GM12874 (cell line): Measurements from ENCODE around the gene IDH3A.

Experiments
- TF ChIP-seq, protein P1 (sequence below): IDR thresholded peaks from 2 replicates; pipeline ENCODE4 v1.5.1; 2011; ENCODE audit warnings: low read depth, mild to moderate bottlenecking, control low read depth, low read length, moderate library complexity; ENCODE audit not compliant: insufficient read depth

Gene IDH3A

GRCh38 chr15:78156653-78157052 lies 7.5 kb downstream of the IDH3A start:
- TF ChIP-seq, protein P1, sequence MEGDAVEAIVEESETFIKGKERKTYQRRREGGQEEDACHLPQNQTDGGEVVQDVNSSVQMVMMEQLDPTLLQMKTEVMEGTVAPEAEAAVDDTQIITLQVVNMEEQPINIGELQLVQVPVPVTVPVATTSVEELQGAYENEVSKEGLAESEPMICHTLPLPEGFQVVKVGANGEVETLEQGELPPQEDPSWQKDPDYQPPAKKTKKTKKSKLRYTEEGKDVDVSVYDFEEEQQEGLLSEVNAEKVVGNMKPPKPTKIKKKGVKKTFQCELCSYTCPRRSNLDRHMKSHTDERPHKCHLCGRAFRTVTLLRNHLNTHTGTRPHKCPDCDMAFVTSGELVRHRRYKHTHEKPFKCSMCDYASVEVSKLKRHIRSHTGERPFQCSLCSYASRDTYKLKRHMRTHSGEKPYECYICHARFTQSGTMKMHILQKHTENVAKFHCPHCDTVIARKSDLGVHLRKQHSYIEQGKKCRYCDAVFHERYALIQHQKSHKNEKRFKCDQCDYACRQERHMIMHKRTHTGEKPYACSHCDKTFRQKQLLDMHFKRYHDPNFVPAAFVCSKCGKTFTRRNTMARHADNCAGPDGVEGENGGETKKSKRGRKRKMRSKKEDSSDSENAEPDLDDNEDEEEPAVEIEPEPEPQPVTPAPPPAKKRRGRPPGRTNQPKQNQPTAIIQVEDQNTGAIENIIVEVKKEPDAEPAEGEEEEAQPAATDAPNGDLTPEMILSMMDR: no peak

DNA sequence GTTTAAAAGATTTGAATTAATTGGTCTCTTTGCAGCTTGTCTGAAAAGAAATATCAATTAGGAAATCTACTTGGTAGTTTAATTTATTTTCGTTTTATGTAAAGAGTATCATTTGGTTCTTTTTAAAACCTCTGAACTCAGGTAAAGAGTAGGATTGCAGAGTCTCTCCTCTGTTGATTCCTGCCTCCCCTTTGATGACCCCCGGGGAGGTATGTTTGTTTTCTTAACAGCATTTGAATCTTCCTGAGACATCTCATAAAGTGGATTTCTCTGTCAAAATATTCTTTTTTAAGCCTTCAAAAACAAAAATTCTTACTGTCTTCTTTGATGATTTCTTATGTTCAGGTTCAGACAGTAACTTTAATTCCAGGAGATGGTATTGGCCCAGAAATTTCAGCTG lies 8.0 kb downstream of the IDH3A start:
- TF ChIP-seq, protein P1: no peak

DNA sequence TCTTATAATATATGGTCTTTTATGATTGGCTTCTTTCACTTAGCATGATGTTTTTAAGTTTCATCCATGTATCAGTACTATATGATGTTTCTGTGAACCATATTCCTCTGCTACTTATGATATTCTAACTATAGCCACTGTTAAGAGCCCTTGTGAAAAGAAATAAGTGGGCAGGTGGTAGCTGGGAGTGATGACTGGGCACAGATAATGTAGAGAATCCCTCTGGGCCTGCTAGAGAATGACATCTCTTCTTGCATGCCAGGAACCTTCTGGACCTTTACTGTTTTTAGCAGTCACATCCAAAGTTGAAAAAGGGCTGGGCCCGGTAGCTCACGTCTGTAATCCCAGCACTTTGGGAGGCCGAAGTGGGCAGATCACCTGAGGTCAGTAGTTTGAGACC lies 10.2 kb downstream of the IDH3A start:
- TF ChIP-seq, protein P1: no peak

- TF ChIP-seq, protein P1: no peak
Observed at GRCh38 chr15:78162038-78162437, 12.9 kb downstream of the IDH3A start.

- TF ChIP-seq, protein P1: no peak
Observed at GRCh38 chr15:78164010-78164409, 14.8 kb downstream of the IDH3A start.

DNA sequence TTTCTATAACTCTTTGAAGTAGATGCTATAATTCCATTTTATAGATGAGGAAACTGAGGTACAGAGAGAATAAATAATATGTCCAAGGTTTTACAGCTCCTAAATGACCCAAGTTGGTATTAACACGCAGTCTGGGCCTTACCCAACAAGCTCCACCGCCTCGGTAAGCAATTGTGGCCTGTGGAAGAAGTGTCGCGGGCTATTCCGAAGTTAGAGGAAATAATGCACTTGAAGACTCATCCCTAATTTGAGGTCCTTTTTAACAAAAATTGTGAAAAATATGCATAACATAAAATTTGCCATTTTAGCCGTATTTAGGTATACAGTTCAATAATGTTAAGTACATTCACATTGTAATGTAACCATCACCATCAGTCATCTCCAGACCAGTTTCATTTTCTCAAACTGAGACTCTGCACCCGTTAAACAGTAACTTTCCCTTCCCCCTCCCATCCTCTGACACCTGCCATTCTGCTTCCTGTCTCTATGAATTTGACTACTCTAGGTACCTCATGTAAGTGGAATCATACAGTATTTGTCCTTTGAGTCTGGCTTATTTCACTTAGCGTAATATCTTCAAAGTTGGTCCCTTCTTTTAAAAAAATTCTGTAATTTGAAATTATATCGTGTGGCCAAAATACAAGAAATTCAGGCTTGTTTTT lies 18.2 kb downstream of the IDH3A start:
- TF ChIP-seq, protein P1: no peak

GRCh38 chr15:78168608-78169007 lies 19.4 kb downstream of the IDH3A start:
- TF ChIP-seq, protein P1: no peak
